ENCODE measurements around the gene ORM1.
"Not testable (repeated sequence)": the region's sequence is repeated elsewhere in the genome, so short reads cannot be mapped to it uniquely, and the experiment has no call there.

The ORM1 gene

GRCh38 chr9:114324492-114324891 is 1.6 kb downstream of the ORM1 start:
- DNase-seq (ENCODE audit: low spot score), result peak; percentile 75
- in situ Hi-C loops (cut with MboI; ENCODE audit: low sequenced_read_pairs, unreplicated experiment), result no loop called here
- TF ChIP-seq CTCF (IDR thresholded peaks at IDR 0.05; ENCODE audit: borderline replicate concordance, control extremely low read depth, extremely low read depth, insufficient read depth, missing control alignments), result no peak

GRCh38 chr9:114324965-114325364 is 2.1 kb downstream of the ORM1 start:
- DNase-seq (ENCODE audit: low spot score); in situ Hi-C loops (cut with MboI; ENCODE audit: low sequenced_read_pairs, unreplicated experiment): not testable (repeated sequence)

GRCh38 chr9:114325684-114326254 is 2.9 kb downstream of the ORM1 start:
- in situ Hi-C loops (cut with MboI; ENCODE audit: low sequenced_read_pairs, unreplicated experiment), result not testable (repeated sequence)
- peak; percentile 63 for DNase-seq (ENCODE audit: low spot score)

GRCh38 chr9:114327749-114328148 is 4.9 kb downstream of the ORM1 start:
- no peak for TF ChIP-seq CTCF (IDR thresholded peaks at IDR 0.05; ENCODE audit: borderline replicate concordance, control extremely low read depth, extremely low read depth, insufficient read depth, missing control alignments)
- in situ Hi-C loops (cut with MboI; ENCODE audit: low sequenced_read_pairs, unreplicated experiment), result no loop called here
- DNase-seq (ENCODE audit: low spot score), result peak; percentile 64

- peak; percentile 59 for DNase-seq (ENCODE audit: low spot score)
- in situ Hi-C loops (cut with MboI; ENCODE audit: low sequenced_read_pairs, unreplicated experiment), result not testable (repeated sequence)
Measured at GRCh38 chr9:114328357-114328820, 5.5 kb downstream of the ORM1 start.

GRCh38 chr9:114328937-114329624 is 6.2 kb downstream of the ORM1 start:
- in situ Hi-C loops (cut with MboI; ENCODE audit: low sequenced_read_pairs, unreplicated experiment); DNase-seq (ENCODE audit: low spot score): not testable (repeated sequence)

GRCh38 chr9:114329625-114330022 is 6.7 kb downstream of the ORM1 start, which contains the start of gene ORM2:
ORM2 (plus strand) TSS chr9:114329869; CDS start chr9:114329905, 36 bp downstream.
- in situ Hi-C loops (cut with MboI; ENCODE audit: low sequenced_read_pairs, unreplicated experiment); DNase-seq (ENCODE audit: low spot score): not testable (repeated sequence)

GRCh38 chr9:114330636-114331035 is 7.7 kb downstream of the ORM1 start:
- TF ChIP-seq CTCF (IDR thresholded peaks at IDR 0.05; ENCODE audit: borderline replicate concordance, control extremely low read depth, extremely low read depth, insufficient read depth, missing control alignments), result no peak
- in situ Hi-C loops (cut with MboI; ENCODE audit: low sequenced_read_pairs, unreplicated experiment), result no loop called here
- DNase-seq (ENCODE audit: low spot score), result no peak

- in situ Hi-C loops (cut with MboI; ENCODE audit: low sequenced_read_pairs, unreplicated experiment); DNase-seq (ENCODE audit: low spot score): not testable (repeated sequence)
Measured at GRCh38 chr9:114331229-114332195, 8.6 kb downstream of the ORM1 start.

- DNase-seq (ENCODE audit: low spot score); in situ Hi-C loops (cut with MboI; ENCODE audit: low sequenced_read_pairs, unreplicated experiment): not testable (repeated sequence)
Measured at GRCh38 chr9:114332474-114333040, 9.7 kb downstream of the ORM1 start.

- DNase-seq (ENCODE audit: low spot score); in situ Hi-C loops (cut with MboI; ENCODE audit: low sequenced_read_pairs, unreplicated experiment): not testable (repeated sequence)
Measured at GRCh38 chr9:114333718-114334117, 10.8 kb downstream of the ORM1 start.
